MM.1S (cell line): Measurements from ENCODE around the gene SYTL2.

Source experiments
- CTCF ChIP-seq: fragments of 300-600 bp; sonication (generic); IDR thresholded peaks from 2 replicates; pipeline ENCODE4 v1.5.1; 2016; ENCODE audit warnings: antibody characterized with exemption, low read length, mixed read lengths
- EZH2 ChIP-seq: fragments of 300-600 bp; sonication (generic); optimal IDR thresholded peaks from 2 replicates; pipeline ENCODE3; 2017; ENCODE audit warnings: low read depth, mild to moderate bottlenecking, antibody characterized with exemption, low read length, mixed read lengths

- no peak for TF ChIP-seq CTCF
- no peak for TF ChIP-seq EZH2
Observed at GRCh38 chr11:85664615-85665481, 146.1 kb downstream of the SYTL2 start, which contains the start of gene CREBZF.
